CD4-positive, alpha-beta T cell treated with Interleukin-15 for 4 hours (primary cell): ENCODE measurements around the gene ZNF93.
"Not testable (repeated sequence)": the region's sequence is repeated elsewhere in the genome, so short reads cannot be mapped to it uniquely, and the experiment has no call there.

Source experiments
- DNase-seq: peaks from one replicate; pipeline ENCODE4 v3.0.0-alpha.2; 2020; ENCODE audit warnings: low spot score

Gene ZNF93

DNA sequence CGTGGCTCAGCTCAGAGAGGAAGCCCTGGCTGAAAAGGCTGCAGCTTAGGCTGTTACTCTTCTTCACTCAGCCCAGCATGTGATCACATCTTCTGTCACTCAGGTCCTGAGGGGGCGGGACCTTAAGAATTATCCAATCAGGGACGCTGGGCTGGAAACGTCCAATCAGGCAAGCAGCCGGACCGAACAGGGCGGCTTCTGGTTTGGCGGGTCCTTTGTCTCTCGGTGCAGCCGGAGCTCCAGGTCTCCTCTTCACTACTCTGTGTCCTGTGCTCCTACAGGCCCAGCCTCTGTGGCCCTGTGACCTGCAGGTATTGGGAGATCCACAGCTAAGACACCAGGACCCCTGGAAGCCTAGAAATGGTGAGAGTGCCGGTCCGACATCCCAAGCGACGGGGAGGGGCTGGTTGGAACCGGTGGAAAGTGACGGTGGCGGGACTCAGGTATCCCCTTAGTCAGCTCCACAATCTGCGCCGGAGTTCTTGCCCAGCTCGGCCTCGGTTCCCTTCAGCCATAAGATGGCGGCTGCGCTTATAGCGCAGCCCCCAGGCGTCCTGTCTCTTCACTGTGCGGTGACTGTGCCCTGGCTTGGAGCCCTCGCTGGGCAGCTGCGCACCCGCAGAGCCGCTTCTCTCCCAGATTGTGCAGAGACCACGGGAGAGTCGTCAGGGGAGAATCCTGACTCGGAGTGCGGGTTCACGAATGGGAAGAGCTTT lies at the start of gene ZNF93:
TSS of gene ZNF93 (plus strand) at position 218 of the 716 bp plus-strand sequence. CDS start at position 361, 143 bp downstream.
- peak; percentile 96 for DNase-seq

DNA sequence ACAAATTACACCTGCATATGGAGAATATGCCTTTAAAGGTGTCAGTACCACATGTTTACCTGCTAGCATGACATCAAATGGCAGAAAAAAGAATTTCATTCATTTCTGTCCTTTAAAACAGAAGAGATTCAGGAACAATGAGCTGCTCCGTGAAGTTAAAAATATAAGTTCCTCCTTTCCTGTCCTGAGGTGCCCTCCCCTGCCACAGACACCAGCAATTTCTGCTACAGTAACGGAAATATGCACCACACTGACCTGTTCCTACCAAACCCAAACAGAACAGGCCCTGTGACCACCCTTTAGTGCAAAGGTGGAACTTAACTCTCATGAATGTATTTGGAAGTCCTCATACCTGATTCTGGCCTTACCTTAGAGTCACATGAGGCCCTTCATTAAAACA lies 49.0 kb upstream of the ZNF93 start:
- not testable (repeated sequence) for DNase-seq

- no peak for DNase-seq
Observed at GRCh38 chr19:19858751-19859150, 42.0 kb upstream of the ZNF93 start.

GRCh38 chr19:19860756-19861390 lies 39.9 kb upstream of the ZNF93 start:
- peak; percentile 55 for DNase-seq

- DNase-seq = peak; percentile 94
Observed at GRCh38 chr19:19865750-19866610, 34.8 kb upstream of the ZNF93 start, which contains the start of gene ZNF253. TSS of gene ZNF253 (plus strand) at chr19:19865882. CDS start at chr19:19865997, 115 bp downstream.

- DNase-seq = peak; percentile 52
Observed at GRCh38 chr19:19866611-19867248, 34.0 kb upstream of the ZNF93 start.

GRCh38 chr19:19870086-19870485 lies 30.7 kb upstream of the ZNF93 start:
- DNase-seq = not testable (repeated sequence)

DNA sequence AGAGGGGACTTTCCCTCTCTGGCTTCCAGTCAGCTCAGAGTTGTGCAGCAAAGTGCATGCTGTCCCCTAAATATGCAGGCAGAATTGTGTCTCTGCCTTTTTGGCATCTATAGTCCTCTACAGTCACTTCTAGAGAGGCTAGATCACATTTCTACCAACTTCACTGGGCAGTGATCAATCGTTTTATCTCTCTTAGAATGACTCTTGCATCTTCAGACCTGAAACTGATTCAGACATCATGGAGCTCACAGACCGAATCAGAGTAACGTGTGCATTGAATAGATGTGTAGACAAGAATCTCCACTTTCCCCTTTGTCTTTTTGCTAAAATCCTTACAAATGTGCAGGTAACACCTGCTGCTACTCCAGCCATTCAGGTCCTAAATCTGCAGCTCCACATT lies 28.8 kb upstream of the ZNF93 start:
- DNase-seq = no peak

- DNase-seq = no peak
Observed at GRCh38 chr19:19873381-19873780, 27.4 kb upstream of the ZNF93 start.

GRCh38 chr19:19877724-19878123 lies 23.0 kb upstream of the ZNF93 start:
- DNase-seq = no peak

DNA sequence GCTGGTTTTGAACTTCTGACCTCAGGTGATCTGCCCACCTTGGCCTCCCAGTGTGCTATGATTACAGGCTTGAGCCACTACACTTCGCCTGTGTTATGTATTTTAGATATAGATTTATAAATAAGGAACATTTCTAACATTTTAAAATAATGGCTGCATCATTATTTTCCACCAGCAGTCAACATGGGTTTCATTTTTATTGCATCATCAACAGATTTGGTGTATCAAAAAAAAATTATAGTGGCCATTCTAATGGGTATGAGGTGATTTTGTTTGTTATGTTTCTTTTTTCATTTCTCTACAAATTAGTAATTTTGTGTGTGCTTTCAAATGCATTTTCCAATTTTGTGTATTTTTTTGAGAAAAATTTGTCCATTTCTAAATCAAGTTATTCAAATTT lies 16.2 kb upstream of the ZNF93 start:
- no peak for DNase-seq

GRCh38 chr19:19892055-19892941 lies 8.4 kb upstream of the ZNF93 start:
- DNase-seq = not testable (repeated sequence)

DNA sequence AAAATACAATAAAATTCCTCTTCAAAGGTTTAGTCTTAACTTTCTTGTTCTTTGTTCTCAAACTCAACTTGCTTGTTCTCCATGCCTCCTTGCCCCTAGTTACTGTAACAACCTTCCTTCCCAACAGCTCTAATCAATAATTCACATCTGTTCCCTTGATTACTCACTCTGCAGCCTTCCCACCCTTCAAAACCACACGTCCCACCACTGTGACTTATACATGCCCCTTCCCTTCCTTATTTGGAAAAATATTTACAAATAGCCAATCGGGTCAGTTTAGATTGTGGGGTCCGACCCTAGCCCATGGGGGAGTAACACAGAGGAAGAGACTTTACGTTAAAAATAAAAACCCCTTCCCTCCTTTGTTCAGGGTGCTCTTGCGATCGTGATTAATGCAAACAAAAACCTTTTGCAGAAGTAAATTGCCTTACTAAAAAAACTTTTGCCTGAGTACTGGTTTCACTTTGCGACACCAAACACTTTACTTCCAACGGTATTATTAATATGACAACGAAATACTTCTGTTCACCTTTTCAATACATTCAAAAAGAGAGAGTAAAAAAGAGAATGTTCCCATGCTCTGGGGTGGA lies 512 bp upstream of the ZNF93 start:
- DNase-seq = no peak

GRCh38 chr19:19907551-19907950 lies 6.8 kb downstream of the ZNF93 start:
- DNase-seq = not testable (repeated sequence)

DNA sequence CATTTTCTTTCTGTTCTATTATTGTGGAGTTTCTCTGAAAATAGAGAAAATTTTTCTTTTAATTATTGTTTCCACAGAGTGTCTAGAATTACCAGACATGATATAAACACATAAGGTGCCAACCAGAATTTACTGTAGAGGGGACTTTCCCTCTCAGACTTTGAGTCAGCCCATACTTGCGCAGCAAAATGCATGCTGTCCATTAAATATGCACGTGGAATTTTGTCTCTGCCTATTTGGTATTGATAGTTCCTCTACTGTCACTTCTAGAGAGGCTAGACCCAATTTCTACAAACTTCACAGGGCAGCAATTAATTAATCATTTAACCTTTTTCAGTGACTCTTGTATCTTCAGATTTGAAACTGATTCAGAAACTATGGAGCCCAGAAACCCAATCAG lies 8.9 kb downstream of the ZNF93 start:
- no peak for DNase-seq

DNA sequence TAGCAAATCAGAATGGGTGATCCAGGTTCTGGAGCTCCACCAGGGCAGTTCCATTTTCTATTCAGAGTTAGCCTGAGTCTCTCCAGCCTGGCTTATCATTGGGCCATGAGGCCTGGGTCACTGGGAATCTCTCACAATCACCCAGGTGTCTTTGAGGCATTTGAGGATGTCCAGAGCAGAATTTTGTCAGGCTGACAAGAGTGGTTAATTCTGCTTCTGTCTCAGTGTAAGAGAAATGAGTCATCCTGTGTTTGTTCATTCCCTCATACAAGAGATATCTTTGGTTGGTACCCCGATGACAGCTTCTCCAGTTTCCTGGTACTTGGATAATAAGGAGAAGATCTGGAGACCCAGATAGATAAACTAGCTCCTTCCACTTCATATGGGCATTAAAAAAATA lies 10.4 kb downstream of the ZNF93 start:
- no peak for DNase-seq

GRCh38 chr19:19914596-19914995 lies 13.8 kb downstream of the ZNF93 start:
- DNase-seq = no peak

DNA sequence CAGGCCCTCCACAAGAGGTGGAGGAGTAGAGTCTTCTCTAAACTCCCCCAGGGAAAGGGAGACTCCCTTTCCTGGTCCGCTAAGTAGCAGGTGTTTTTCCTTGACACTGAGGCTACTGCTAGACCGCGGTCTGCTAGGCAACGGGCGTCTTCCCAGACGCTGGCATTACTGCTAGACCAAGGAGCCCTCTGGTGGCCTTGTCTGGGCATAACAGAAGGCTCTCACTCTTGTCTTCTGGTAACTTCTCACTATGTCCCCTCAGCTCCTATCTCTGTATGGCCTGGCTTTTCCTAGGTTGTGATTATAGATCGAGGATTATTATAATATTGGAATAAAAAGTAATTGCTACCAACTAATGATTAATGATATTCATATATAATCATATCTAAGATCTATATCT lies 29.7 kb downstream of the ZNF93 start:
- DNase-seq = peak; percentile 4

DNA sequence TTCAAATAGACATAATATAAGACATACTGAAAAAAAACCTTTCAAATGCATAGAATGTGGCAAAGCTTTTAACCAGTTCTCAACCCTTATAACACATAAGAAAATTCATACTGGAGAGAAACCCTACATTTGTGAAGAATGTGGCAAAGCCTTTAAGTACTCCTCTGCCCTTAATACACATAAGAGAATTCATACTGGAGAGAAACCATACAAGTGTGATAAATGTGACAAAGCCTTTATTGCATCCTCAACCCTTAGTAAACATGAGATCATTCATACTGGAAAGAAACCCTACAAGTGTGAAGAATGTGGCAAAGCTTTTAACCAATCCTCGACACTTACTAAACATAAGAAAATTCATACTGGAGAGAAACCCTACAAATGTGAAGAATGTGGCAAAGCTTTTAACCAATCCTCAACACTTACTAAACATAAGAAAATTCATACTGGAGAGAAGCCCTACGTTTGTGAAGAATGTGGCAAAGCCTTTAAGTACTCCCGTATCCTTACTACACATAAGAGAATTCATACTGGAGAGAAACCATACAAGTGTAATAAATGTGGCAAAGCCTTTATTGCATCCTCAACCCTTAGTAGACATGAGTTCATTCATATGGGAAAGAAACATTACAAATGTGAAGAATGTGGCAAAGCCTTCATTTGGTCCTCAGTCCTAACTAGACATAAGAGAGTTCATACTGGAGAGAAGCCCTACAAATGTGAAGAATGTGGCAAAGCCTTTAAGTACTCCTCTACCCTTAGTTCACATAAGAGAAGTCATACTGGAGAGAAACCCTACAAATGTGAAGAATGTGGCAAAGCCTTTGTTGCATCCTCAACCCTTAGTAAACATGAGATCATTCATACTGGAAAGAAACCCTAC lies 32.9 kb downstream of the ZNF93 start:
- DNase-seq = not testable (repeated sequence)

DNA sequence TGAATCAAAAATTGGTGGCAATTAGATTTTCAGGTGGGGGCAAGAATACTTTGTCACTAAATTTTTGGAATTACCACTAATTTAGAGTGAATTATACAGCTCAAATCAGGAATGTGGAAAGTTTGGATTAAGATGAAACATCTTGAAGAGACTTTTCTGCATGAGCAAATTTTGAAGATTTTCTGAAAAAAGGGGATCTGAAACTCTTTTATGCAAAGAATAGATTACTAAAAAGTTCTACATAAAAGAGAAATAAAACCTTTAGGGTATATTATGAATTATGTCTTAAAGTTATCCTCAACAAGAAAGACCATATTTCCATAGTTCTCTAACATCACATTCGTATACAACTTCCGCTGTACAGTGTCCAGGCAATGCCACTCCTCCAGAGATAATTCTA lies 36.7 kb downstream of the ZNF93 start:
- DNase-seq = no peak
